Neuronal stem cell (in vitro differentiated cells): ENCODE measurements around the gene MALT1.

Experiments
- DNase-seq: peaks from one replicate; pipeline ENCODE4 v3.0.0-alpha.2; 2013; ENCODE audit warnings: low spot score
- H2AFZ ChIP-seq: one replicate; pipeline ENCODE4 v1.6.1; 2013; ENCODE audit warnings: mild to moderate bottlenecking, low read length, inconsistent platforms
- H2AK5ac ChIP-seq: 2 replicates; pipeline ENCODE4 v1.6.1; 2013; ENCODE audit warnings: low read depth, mild to moderate bottlenecking, inconsistent platforms, low read length, moderate library complexity, mixed read lengths
- H2BK120ac ChIP-seq: 2 replicates; pipeline ENCODE4 v1.6.1; 2013; ENCODE audit warnings: low read depth, mild to moderate bottlenecking, inconsistent platforms, low read length, moderate library complexity, mixed read lengths
- H2BK12ac ChIP-seq: one replicate; pipeline ENCODE4 v1.6.1; 2013; ENCODE audit warnings: low read length, inconsistent platforms
- H2BK15ac ChIP-seq: 2 replicates; pipeline ENCODE4 v1.6.1; 2013; ENCODE audit warnings: mild to moderate bottlenecking, low read length, inconsistent platforms, mixed read lengths
- H2BK5ac ChIP-seq: one replicate; pipeline ENCODE4 v1.6.1; 2013; ENCODE audit warnings: inconsistent platforms, mild to moderate bottlenecking, low read length, moderate library complexity
- H3K14ac ChIP-seq: one replicate; pipeline ENCODE4 v1.6.1; 2013; ENCODE audit warnings: low read length, inconsistent platforms
- H3K18ac ChIP-seq: 2 replicates; pipeline ENCODE4 v1.6.1; 2013; ENCODE audit warnings: low read length, inconsistent platforms
- H3K23ac ChIP-seq: 2 replicates; pipeline ENCODE4 v1.6.1; 2013; ENCODE audit warnings: low read depth, mild to moderate bottlenecking, mixed read lengths, low read length, inconsistent platforms; ENCODE audit not compliant: poor library complexity
- H3K27ac ChIP-seq: replicated peaks from 3 replicates; pipeline ENCODE4 v1.5.1; 2013; ENCODE audit warnings: low read length, inconsistent platforms
- H3K27me3 ChIP-seq, 3 experiments: 2 replicates each; pipeline ENCODE4 v1.6.1; 2013; ENCODE audit warnings: low read length in 3 of 3, mild to moderate bottlenecking in 2 of 3, inconsistent platforms in 1 of 3, low read depth in 1 of 3, mixed read lengths in 1 of 3, moderate library complexity in 1 of 3; ENCODE audit not compliant: control insufficient read depth in 3 of 3, insufficient read depth in 3 of 3
- H3K36me3 ChIP-seq, 2 donors: replicated peaks in 1 of 2; 2 replicates each; pipeline ENCODE4 v1.6.1; 2013; ENCODE audit warnings: low read length in 2 of 2; ENCODE audit not compliant: control insufficient read depth in 2 of 2, insufficient read depth in 2 of 2
- H3K4ac ChIP-seq: 2 replicates; pipeline ENCODE4 v1.6.1; 2013; ENCODE audit warnings: inconsistent platforms, mild to moderate bottlenecking, low read length, moderate library complexity
- H3K4me1 ChIP-seq, 2 donors: 1 replicate in 1 of 2; 2 replicates in 1 of 2; pipeline ENCODE4 v1.6.1; 2013; ENCODE audit warnings: low read length in 2 of 2, low read depth in 1 of 2; ENCODE audit not compliant: control insufficient read depth in 2 of 2, insufficient read depth in 1 of 2
- H3K4me2 ChIP-seq: one replicate; pipeline ENCODE4 v1.6.1; 2013; ENCODE audit warnings: mild to moderate bottlenecking, low read length, inconsistent platforms; ENCODE audit not compliant: insufficient read depth, poor library complexity, severe bottlenecking
- H3K4me3 ChIP-seq, 2 donors: 2 replicates each; pipeline ENCODE4 v1.5.1; 2013; ENCODE audit warnings: low read length in 2 of 2, mild to moderate bottlenecking in 2 of 2, inconsistent platforms in 1 of 2, moderate library complexity in 1 of 2
- H3K79me1 ChIP-seq: one replicate; pipeline ENCODE4 v1.6.1; 2013; ENCODE audit warnings: low read depth, mild to moderate bottlenecking, inconsistent platforms, low read length, moderate library complexity
- H3K9ac ChIP-seq: one replicate; pipeline ENCODE4 v1.6.1; 2013; ENCODE audit warnings: mild to moderate bottlenecking, low read depth, low read length, inconsistent platforms; ENCODE audit not compliant: poor library complexity
- H3K9me3 ChIP-seq, 2 donors: replicated peaks in 1 of 2; 2 replicates each; pipeline versions ENCODE3 to v1.6.1; 2013; ENCODE audit warnings: low read length in 2 of 2, mild to moderate bottlenecking in 2 of 2, inconsistent platforms in 1 of 2, low read depth in 1 of 2, mixed read lengths in 1 of 2, moderate library complexity in 1 of 2; ENCODE audit not compliant: control insufficient read depth in 2 of 2, insufficient read depth in 1 of 2
- H4K8ac ChIP-seq: one replicate; pipeline ENCODE4 v1.6.1; 2013; ENCODE audit warnings: low read depth, mild to moderate bottlenecking, inconsistent platforms, low read length, moderate library complexity
- H4K91ac ChIP-seq: one replicate; pipeline ENCODE4 v1.6.1; 2013; ENCODE audit warnings: low read length, low read depth, mild to moderate bottlenecking, inconsistent platforms; ENCODE audit not compliant: poor library complexity
- whole genome bisulfite sequencing, 2 donors: extraction: QIAGEN DNeasy Blood & Tissue Kit; methylation state at CpG; one replicate each; pipeline ENCODE4 v1.1.7; 2013; ENCODE audit warnings: missing lambda C conversion rate in 2 of 2, mixed read lengths in 1 of 2; ENCODE audit not compliant: insufficient read length in 2 of 2, insufficient replicate concordance in 1 of 2; ENCODE audit errors: extremely low coverage in 2 of 2; 5-methylcytosine and 5-hydroxymethylcytosine counted together

Gene MALT1

DNA sequence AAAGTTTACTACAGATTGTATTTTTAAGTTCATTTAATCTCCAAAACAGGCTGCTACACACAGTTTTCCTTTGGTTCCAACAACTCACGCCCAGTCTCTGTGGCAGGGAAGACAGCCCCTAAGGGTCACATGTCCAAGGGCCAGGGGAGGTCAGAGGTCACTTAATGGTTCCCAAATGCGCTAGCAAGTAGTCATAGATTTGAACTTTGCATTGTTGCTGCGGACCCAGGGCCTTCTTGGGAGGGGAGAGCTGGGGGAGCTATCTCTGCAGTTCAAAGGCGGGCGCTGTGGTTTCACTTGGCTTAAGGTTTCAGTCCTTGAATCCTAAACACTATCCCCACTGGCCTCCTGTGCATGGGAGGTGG, 118.6 kb downstream of the MALT1 start:
- Histone ChIP-seq H3K36me3 (no peaks in the 10 kb centered on the region), H4K91ac (no peak overlapping the region), H3K18ac (peak overlapping the region; percentile 81), H3K4me3 (peak overlapping the region in 1 of 2 donors; percentile 25), H3K27ac (peak overlapping the region; percentile 65), H2AFZ (peak overlapping the region; percentile 80), H2AK5ac (peak overlapping the region; percentile 77), H3K27me3 (no peaks in the 10 kb centered on the region), H3K4ac (no peak overlapping the region), H2BK15ac (no peak overlapping the region), H3K9ac (no peak overlapping the region), H3K4me1 (peaks cover 22 to 27% of the 10 kb centered on the region in 2 donors), H3K9me3 (no peaks in the 10 kb centered on the region), H2BK5ac (no peak overlapping the region), H4K8ac (no peak overlapping the region), H3K14ac (no peak overlapping the region), H2BK12ac (peak overlapping the region; percentile 36), H2BK120ac (no peak overlapping the region), H3K23ac (no peak overlapping the region), H3K79me1 (no peaks in the 10 kb centered on the region), H3K4me2 (no peak overlapping the region)
- WGBS, 2 donors, result no CpG with 5 or more reads among the region's 5 CpGs
- DNase-seq, result no peak

- H3K27ac ChIP-seq, result no peak overlapping the region
- no peak overlapping the region for H3K23ac ChIP-seq
- no peak overlapping the region for H4K8ac ChIP-seq
- H2BK12ac ChIP-seq, result no peak overlapping the region
- no peak overlapping the region for H3K4me2 ChIP-seq
- DNase-seq, result no peak
- no peaks in the 10 kb centered on the region for H3K36me3 ChIP-seq
- no peak overlapping the region for H4K91ac ChIP-seq
- H2BK120ac ChIP-seq, result peak overlapping the region; percentile 81
- no peaks in the 10 kb centered on the region for H3K27me3 ChIP-seq
- H3K18ac ChIP-seq, result no peak overlapping the region
- no CpG with 5 or more reads among the region's 7 CpGs for WGBS, 2 donors
- H3K4ac ChIP-seq, result no peak overlapping the region
- H2AFZ ChIP-seq, result no peak overlapping the region
- no peak overlapping the region for H3K4me3 ChIP-seq
- no peak overlapping the region for H2BK5ac ChIP-seq
- H3K9ac ChIP-seq, result no peak overlapping the region
- H3K79me1 ChIP-seq, result no peaks in the 10 kb centered on the region
- H3K14ac ChIP-seq, result no peak overlapping the region
- peak overlapping the region; percentile 79 for H2AK5ac ChIP-seq
- H2BK15ac ChIP-seq, result no peak overlapping the region
- H3K4me1 ChIP-seq, result peaks cover 16 to 20% of the 10 kb centered on the region in 2 donors
- H3K9me3 ChIP-seq, result no peaks in the 10 kb centered on the region
Measured at GRCh38 chr18:58792086-58792485, 120.8 kb downstream of the MALT1 start.

- Histone ChIP-seq H2AK5ac (no peak overlapping the region), H3K4me3 (no peak overlapping the region), H2AFZ (no peak overlapping the region), H4K8ac (no peak overlapping the region), H3K4ac (no peak overlapping the region), H2BK15ac (no peak overlapping the region), H2BK12ac (no peak overlapping the region), H3K23ac (no peak overlapping the region), H3K27ac (no peak overlapping the region), H3K9ac (no peak overlapping the region), H3K18ac (no peak overlapping the region), H3K27me3 (no peaks in the 10 kb centered on the region), H3K4me1 (peaks cover 16 to 20% of the 10 kb centered on the region in 2 donors), H4K91ac (no peak overlapping the region), H3K36me3 (no peaks in the 10 kb centered on the region), H2BK120ac (no peak overlapping the region), H3K9me3 (no peaks in the 10 kb centered on the region), H3K4me2 (no peak overlapping the region), H3K14ac (no peak overlapping the region), H2BK5ac (no peak overlapping the region), H3K79me1 (no peaks in the 10 kb centered on the region)
- no CpG with 5 or more reads among the region's 1 CpG for WGBS, 2 donors
- DNase-seq, result no peak
Measured at GRCh38 chr18:58793361-58793760, 122.1 kb downstream of the MALT1 start.

GRCh38 chr18:58796220-58796619, 125.0 kb downstream of the MALT1 start:
- Histone ChIP-seq H3K79me1 (no peaks in the 10 kb centered on the region), H3K36me3 (no peaks in the 10 kb centered on the region), H3K18ac (no peak overlapping the region), H3K4me1 (no peaks in the 10 kb centered on the region), H2BK120ac (no peak overlapping the region), H2BK5ac (no peak overlapping the region), H3K23ac (no peak overlapping the region), H3K27ac (no peak overlapping the region), H2AK5ac (no peak overlapping the region), H3K4me2 (no peak overlapping the region), H4K91ac (no peak overlapping the region), H3K9ac (no peak overlapping the region), H3K4me3 (no peak overlapping the region), H4K8ac (no peak overlapping the region), H2BK12ac (no peak overlapping the region), H3K9me3 (no peaks in the 10 kb centered on the region), H3K27me3 (no peaks in the 10 kb centered on the region), H3K4ac (no peak overlapping the region), H2AFZ (no peak overlapping the region), H3K14ac (no peak overlapping the region), H2BK15ac (no peak overlapping the region)
- no CpG with 5 or more reads among the region's 1 CpG for WGBS, 2 donors
- no peak for DNase-seq
